Measurements from ENCODE around the gene ZNF789.

- TF ChIP-seq, protein P1, sequence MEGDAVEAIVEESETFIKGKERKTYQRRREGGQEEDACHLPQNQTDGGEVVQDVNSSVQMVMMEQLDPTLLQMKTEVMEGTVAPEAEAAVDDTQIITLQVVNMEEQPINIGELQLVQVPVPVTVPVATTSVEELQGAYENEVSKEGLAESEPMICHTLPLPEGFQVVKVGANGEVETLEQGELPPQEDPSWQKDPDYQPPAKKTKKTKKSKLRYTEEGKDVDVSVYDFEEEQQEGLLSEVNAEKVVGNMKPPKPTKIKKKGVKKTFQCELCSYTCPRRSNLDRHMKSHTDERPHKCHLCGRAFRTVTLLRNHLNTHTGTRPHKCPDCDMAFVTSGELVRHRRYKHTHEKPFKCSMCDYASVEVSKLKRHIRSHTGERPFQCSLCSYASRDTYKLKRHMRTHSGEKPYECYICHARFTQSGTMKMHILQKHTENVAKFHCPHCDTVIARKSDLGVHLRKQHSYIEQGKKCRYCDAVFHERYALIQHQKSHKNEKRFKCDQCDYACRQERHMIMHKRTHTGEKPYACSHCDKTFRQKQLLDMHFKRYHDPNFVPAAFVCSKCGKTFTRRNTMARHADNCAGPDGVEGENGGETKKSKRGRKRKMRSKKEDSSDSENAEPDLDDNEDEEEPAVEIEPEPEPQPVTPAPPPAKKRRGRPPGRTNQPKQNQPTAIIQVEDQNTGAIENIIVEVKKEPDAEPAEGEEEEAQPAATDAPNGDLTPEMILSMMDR (conservative IDR thresholded peaks at IDR 0.05) = no peak
- no peak for TF ChIP-seq ZFX (IDR thresholded peaks at IDR 0.05)
Measured at GRCh38 chr7:99525713-99526440, 53.2 kb downstream of the ZNF789 start.
